Measurements from ENCODE around the gene ANKRD7.

The ANKRD7 gene

GRCh38 chr7:118184565-118184940, 40.0 kb upstream of the ANKRD7 start:
- Histone ChIP-seq H3K27me3 (ENCODE audit: insufficient read depth, poor library complexity, severe bottlenecking) (no peaks in the 10 kb centered on the region), H3K4me3 (replicated peaks; ENCODE audit: insufficient read depth, low read length) (peak overlapping the region; percentile 71), H3K27ac (replicated peaks) (peak overlapping the region; percentile 97)
- no peak for DNase-seq (ENCODE audit: low read depth in 1 of 2, low spot score in 1 of 2)
- no peak for TF ChIP-seq POLR2AphosphoS5 (IDR thresholded peaks at IDR 0.05; ENCODE audit: low read depth)
- TF ChIP-seq GABPA (IDR thresholded peaks at IDR 0.05; ENCODE audit: low read depth): no peak
- TF ChIP-seq SPI1 (IDR thresholded peaks at IDR 0.05; ENCODE audit: borderline replicate concordance, low read depth): no peak
- TF ChIP-seq CTCF (IDR thresholded peaks at IDR 0.05; ENCODE audit: insufficient read depth, low read length): no peak
- no peak for TF ChIP-seq REST (IDR thresholded peaks at IDR 0.05; ENCODE audit: insufficient replicate concordance, low read depth)

- no peak for TF ChIP-seq REST (IDR thresholded peaks at IDR 0.05; ENCODE audit: insufficient replicate concordance, low read depth)
- no peak for TF ChIP-seq POLR2AphosphoS5 (IDR thresholded peaks at IDR 0.05; ENCODE audit: low read depth)
- no peak for TF ChIP-seq SPI1 (IDR thresholded peaks at IDR 0.05; ENCODE audit: borderline replicate concordance, low read depth)
- no peak for TF ChIP-seq GABPA (IDR thresholded peaks at IDR 0.05; ENCODE audit: low read depth)
- no peak for TF ChIP-seq CTCF (IDR thresholded peaks at IDR 0.05; ENCODE audit: insufficient read depth, low read length)
- DNase-seq (ENCODE audit: low read depth in 1 of 2, low spot score in 1 of 2): no peak
- peak overlapping the region; percentile 71 for H3K4me3 ChIP-seq (replicated peaks; ENCODE audit: insufficient read depth, low read length)
- H3K27ac ChIP-seq (replicated peaks): peak overlapping the region; percentile 97
- H3K27me3 ChIP-seq (ENCODE audit: insufficient read depth, poor library complexity, severe bottlenecking): no peaks in the 10 kb centered on the region
These were observed 39.2 kb upstream of the ANKRD7 start for GRCh38 chr7:118185163-118185860.

GRCh38 chr7:118186501-118186900, 38.0 kb upstream of the ANKRD7 start:
- no peaks in the 10 kb centered on the region for H3K27me3 ChIP-seq (ENCODE audit: insufficient read depth, poor library complexity, severe bottlenecking)
- peak in 1 of 2 experiments; percentile 14 for DNase-seq (ENCODE audit: low read depth in 1 of 2, low spot score in 1 of 2)
- TF ChIP-seq SPI1 (IDR thresholded peaks at IDR 0.05; ENCODE audit: borderline replicate concordance, low read depth) (no peak), CTCF (IDR thresholded peaks at IDR 0.05; ENCODE audit: insufficient read depth, low read length) (no peak), POLR2AphosphoS5 (IDR thresholded peaks at IDR 0.05; ENCODE audit: low read depth) (no peak), REST (IDR thresholded peaks at IDR 0.05; ENCODE audit: insufficient replicate concordance, low read depth) (no peak), GABPA (IDR thresholded peaks at IDR 0.05; ENCODE audit: low read depth) (no peak)
- no peak overlapping the region for H3K4me3 ChIP-seq (replicated peaks; ENCODE audit: insufficient read depth, low read length)
- H3K27ac ChIP-seq (replicated peaks): no peak overlapping the region
